AG09319 (cell line): Measurements from ENCODE around the gene TUT1.

Source experiments
- DNase-seq: peaks from one replicate; pipeline ENCODE4 v3.0.0-alpha.2; 2010; ENCODE audit warnings: low read depth; ENCODE audit errors: extremely low read depth
- TF ChIP-seq, protein P1 (sequence below): IDR thresholded peaks from 2 replicates; pipeline ENCODE4 v1.5.1; 2011; ENCODE audit warnings: low read depth, mild to moderate bottlenecking, inconsistent platforms, low read length, moderate library complexity

TUT1 gene

DNA sequence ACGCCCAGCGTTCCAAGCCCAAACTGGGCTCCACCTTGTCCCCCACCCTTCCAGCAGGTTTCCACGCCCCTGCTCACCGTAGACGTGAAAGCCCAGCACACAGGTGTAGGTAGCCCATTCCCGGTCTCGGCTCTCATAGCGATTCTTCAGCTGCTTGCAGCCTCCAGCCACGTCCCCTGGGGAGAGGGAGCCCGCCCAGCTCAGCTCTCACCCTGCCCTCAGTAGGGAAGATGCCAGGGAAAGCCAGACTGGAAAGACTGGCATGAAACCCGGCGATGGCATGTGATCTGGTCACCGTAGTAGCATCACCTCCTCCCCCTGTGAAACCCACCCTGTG is 11.7 kb upstream of the TUT1 start:
- no peak for DNase-seq
- TF ChIP-seq, protein P1, sequence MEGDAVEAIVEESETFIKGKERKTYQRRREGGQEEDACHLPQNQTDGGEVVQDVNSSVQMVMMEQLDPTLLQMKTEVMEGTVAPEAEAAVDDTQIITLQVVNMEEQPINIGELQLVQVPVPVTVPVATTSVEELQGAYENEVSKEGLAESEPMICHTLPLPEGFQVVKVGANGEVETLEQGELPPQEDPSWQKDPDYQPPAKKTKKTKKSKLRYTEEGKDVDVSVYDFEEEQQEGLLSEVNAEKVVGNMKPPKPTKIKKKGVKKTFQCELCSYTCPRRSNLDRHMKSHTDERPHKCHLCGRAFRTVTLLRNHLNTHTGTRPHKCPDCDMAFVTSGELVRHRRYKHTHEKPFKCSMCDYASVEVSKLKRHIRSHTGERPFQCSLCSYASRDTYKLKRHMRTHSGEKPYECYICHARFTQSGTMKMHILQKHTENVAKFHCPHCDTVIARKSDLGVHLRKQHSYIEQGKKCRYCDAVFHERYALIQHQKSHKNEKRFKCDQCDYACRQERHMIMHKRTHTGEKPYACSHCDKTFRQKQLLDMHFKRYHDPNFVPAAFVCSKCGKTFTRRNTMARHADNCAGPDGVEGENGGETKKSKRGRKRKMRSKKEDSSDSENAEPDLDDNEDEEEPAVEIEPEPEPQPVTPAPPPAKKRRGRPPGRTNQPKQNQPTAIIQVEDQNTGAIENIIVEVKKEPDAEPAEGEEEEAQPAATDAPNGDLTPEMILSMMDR, result no peak

DNA sequence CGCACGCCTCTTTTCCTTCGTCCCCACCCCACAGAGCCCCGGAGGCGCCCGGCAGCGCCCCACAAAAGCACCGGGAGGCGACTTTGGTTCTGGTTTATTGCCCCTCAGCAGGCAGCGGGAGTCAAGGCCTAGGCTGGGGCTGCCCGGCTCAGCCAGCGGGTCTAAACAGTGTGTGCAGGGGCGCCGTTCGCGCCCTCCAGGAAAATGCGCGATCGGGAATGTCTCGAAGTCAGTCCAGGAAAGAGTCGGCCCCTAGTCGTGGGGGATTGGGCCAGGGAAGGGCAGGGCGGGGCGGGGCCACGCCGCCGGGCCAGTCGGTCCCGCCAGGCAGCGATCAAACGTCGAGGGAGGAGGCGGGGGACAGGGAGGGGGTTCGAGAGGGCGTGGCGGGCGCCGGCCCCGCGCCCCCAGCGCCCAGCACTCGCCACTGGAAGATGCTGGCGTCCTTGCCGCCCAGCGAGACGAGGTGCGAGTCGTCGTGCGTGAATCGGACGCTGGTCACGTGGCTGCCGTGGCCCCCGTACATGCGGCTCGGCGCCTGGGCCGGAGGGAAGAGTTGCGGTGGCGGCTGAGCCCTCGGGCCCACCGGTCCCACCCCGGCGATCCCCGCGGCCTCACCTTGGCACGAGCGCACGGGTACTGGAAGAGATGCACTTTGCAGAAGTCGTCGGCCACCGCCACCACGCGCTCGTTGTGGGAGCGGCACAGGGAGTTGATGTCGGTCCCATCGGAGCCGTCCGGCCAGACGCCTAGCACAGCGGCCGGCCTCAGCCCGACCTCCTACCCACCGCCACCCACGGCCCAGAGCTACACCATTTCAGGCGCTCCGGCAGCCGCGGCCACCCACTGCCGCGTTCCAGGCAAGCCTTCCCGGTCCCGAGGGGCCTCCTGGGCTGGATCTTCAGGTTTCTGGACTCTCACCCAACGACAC is 11.1 kb upstream of the TUT1 start:
- no peak for DNase-seq
- TF ChIP-seq, protein P1, result no peak; the same call in 1 of the 2 replicates

DNA sequence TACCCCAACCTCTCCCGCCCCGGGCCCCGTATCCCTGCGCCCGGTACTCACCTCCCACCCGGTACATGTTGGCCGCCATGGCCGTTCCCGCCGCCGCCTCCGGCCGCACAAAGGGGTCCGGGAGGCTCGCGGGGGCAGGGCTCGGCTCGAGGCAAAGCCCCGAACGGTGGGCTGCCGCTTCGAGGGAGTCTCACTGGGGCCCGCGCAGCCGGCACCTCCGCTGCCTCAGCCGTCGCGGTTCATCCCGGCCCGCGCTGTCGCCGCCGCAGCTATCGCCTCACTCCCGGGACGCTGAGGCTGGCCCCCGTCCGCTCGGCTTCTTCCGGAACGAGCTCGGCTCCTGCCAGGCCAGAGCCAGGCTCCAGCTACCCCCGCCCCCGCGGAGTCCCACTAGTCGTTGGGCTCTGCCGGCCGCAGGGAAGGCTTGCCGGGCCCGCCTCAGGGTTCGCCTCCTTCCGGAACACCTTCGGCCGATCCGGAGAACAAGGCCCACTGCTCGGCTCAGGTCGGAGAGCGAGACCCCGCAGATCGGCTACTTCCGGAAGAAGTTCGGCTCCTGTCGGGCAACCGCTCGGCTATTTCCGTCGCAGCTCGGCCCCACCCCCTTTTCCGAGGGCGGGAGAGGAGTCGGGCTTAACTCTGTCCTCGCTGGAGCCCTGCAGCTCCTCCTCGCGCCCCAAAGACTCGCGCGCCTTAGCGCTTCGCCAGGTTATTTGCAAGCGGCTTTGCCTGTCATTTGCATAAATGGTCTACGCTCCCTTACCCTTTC is 10.2 kb upstream of the TUT1 start, which contains the start of gene MTA2:
Gene MTA2, minus strand, starts transcription at position 494 of the 769 bp plus-strand sequence. Its CDS starts 415 bp downstream, at position 79.
- TF ChIP-seq, protein P1, result no peak; the same call in 1 of the 2 replicates
- DNase-seq, result peak; percentile 94

DNA sequence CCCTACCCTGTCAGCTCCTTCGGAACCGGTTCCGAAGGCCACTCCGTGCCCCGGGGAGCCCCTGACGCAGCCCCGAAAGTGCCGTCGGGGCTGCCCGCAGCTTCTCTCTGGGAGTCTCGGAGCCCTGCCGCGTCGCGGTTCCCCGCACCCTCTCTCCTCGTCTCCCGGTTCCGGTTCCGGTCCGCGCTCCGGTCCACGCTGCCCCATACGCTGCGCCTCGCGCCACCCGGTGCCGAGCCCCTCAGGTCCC is 9.7 kb upstream of the TUT1 start:
- TF ChIP-seq, protein P1, result no peak
- DNase-seq, result no peak

DNA sequence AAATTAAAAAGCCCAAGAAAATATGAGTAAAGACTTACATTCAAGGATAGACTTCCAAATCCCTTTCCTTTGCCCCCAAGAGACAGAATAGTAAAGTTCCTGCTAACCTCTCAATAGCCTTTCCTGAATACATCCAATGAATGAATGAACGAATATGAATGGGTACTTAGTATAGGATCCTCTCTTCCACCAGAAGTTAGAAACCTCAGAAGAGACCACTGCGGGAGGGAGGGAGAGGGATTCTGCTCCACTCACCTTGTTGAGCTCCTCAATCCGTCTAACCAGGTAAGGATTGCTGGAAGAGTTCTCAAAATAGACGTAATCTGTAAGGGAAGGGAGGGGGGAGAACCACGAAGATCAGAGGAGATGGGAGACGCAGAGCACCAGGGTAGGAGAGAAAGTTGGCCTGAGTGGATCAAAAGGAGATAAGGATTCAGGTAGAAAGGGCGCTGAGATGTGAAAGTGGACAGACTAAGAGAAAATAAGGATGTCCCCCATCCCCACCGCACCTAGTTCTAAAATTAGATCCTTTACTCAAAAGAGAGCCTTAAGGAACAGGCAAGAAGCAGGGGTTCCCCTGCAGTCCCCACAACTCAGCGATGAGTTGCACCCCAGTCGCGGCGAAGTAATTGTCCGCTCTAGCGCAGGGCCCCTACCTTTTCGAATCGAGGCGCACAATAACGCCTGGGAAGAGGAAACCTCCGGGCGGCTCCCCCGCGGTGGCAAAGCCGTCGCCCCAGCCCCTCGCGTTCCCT is 9.2 kb upstream of the TUT1 start:
- TF ChIP-seq, protein P1, result no peak
- no peak for DNase-seq

DNA sequence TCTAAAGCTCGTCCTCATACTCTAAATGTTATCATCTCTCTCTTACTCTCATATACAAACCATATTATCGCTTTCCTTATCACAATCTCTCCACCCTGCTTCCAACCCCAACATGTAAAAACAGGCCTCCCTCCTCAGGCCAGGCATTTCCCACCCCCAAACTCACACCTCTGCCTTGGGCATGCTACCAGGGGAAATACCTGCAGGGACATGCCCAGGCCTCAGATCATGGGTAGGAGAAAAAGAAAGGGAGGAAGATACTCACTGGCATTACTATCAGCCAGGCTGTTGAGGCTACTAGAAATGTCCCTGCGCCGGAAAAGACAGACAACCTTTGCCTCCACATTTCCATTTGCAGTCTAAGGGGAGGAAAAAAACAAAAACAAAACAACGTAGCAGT is 8.6 kb upstream of the TUT1 start:
- no peak for DNase-seq
- TF ChIP-seq, protein P1, result no peak
